ENCODE data around the gene HOXD11.

The HOXD11 gene

DNA sequence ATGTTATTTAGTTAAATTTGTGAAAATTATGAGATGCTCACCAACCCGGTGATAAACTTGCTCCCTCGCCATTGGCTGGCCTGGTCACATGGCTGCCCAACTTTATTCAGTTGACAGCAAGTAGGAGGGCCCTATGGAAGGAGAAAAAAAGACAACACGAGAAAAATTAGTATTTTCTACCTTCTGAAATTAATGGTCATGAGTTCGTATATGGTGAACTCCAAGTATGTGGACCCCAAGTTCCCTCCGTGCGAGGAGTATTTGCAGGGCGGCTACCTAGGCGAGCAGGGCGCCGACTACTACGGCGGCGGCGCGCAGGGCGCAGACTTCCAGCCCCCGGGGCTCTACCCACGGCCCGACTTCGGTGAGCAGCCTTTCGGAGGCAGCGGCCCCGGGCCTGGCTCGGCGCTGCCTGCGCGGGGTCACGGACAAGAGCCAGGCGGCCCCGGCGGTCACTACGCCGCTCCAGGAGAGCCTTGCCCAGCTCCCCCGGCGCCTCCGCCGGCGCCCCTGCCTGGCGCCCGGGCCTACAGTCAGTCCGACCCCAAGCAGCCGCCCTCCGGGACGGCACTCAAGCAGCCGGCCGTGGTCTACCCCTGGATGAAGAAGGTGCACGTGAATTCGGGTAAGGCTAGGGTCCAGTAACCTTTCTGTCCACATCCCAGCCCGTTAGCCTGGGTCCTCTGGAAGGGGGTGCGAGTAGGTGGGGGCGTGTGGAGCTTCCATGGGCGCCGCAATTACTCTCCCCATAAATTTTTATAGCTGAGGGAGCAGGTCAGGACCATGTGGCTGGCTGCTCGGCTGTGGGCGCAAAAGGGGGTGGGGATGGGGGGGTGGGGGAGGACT lies 44.6 kb downstream of the HOXD11 start, which contains the start of gene HOXD4:
TSS of gene HOXD4 (plus strand) at position 109 of the 846 bp plus-strand sequence. CDS start at position 193, 84 bp downstream.
- no peak for DNase-seq

- DNase-seq = no peak
Measured at GRCh38 chr2:176152350-176153181, 45.5 kb downstream of the HOXD11 start.

DNA sequence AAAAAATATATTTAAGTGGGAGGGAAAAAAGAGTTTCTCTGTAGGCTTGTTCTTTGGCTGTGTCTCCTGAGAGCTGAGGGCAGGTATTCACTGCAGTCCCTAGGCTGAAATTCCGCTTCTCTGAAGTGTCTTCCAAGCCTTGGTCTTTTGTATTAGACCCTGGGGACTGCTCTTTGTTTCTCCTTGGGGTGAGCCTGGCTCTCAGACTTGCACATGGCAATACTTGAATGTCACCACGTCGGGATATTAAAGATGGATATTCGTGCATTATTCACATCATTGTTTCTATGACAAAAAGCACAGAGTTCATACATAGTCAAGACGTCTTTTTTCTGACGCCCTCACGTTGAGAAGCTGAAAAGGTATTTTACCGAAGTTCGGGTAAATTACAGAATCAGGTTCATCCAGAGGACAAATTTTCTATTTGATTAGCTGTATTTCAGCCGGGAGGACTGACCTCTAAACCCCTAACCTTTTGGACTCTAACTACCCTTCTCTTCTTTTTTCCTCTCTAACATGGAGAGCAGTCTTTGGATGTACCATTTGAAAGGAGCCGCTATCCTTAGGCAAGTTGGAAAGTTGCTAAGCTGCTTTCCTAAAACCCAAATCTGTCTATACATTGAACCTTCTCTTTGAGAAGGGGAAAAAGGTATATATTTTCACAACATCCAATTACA lies 47.6 kb downstream of the HOXD11 start:
- no peak for DNase-seq

GRCh38 chr2:176155356-176156044 lies 48.4 kb downstream of the HOXD11 start:
- no peak for DNase-seq

DNA sequence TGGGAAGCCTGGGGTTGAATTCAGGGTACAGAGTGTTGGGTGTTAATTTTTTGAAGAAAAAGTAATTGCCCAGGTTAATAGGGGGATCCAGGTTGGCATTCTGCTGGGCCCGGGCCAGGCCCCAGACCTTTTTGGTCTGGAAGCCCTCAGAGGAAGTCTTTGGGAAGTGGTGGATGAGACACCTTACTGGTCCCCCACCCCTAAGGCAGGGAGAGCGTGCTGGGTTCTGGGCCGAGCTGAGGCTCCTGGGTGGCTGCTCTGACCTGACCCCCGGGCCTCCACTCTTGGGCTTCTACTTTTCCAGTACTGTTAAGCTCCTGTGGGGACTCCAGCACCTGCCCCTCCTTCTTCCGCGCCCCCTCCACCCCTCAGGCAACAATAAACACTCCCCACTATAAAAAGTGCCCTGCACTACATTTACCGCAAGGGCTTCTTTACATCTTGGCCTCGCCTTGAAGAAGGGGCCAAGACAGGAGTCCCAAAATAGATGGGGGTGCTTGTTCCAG lies 49.3 kb downstream of the HOXD11 start:
- no peak for DNase-seq

DNA sequence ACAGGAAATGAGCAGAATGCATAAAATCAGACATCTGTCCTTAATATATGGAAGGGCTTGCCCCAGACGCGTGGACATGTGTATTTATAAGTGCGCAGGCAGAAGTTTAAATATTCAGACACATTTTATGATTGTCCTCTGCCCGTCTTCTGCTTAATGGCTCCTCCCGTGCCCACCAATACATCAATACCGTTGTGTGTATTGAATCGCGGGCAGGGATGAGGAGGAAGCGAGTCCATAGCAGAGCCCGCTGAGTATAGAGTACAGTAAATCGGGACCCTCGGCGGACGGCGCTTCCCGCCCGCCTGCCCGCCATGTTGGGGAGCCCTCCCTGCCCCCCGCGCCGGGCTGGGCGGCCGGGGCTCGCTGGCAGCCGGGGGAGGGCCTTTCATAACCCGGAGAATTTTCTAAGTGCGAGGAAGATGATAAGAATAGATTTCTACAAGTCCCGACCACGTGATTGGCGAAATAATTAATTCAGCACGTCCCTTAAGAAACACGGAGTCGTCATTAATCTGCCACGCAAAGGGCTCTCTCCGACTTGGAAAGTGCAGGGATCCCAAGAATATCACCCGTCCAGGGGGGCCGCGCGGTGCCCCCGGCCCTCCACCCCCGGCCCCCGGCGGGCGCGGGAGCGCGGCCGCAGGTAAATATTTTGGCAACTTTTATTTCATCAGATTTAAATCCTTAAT lies 49.9 kb downstream of the HOXD11 start, which contains the start of gene HOXD3:
TSS of gene HOXD3 (plus strand) at position 501 of the 692 bp plus-strand sequence. CDS start 11,808 bp downstream, outside the sequence.
- DNase-seq = no peak

- DNase-seq = no peak
Measured at GRCh38 chr2:176157499-176158185, 50.6 kb downstream of the HOXD11 start.

GRCh38 chr2:176158186-176158591 lies 51.1 kb downstream of the HOXD11 start:
- no peak for DNase-seq

- DNase-seq = no peak
Measured at GRCh38 chr2:176158855-176159662, 52.0 kb downstream of the HOXD11 start.
